Heart left ventricle (tissue), 16 donors: ENCODE data around the gene GATA3. TPM values are rescaled to one million over a fixed set of nuclear protein-coding genes. Genes with fewer than 3 reads are reported as not detected.

ENCODE experiments used
- ATAC-seq, 4 donors: fragments of 200-7000 bp; cut with Tn5 transposase; one replicate each; pipeline ENCODE4 v1.9.1; 2020 to 2022; ENCODE audit warnings: moderate library complexity in 4 of 4, mild to moderate bottlenecking in 3 of 4, moderate number of reproducible peaks in 1 of 4
- DNase-seq, 5 donors: peaks; one replicate each; pipeline ENCODE4 v3.0.0-alpha.2; 2020
- H3K27ac ChIP-seq, 12 donors: fragments of 200-600 bp; sonication (generic) in 4 of 12; one replicate each; pipeline versions ENCODE4 v1.5.0 to v1.8.0; 2016 to 2022; ENCODE audit warnings: mild to moderate bottlenecking in 2 of 12
- H3K27me3 ChIP-seq, 9 donors: fragments of 200-600 bp; sonication (generic) in 2 of 9; one replicate each; pipeline versions ENCODE4 v1.5.1 to v1.8.0; 2016 to 2022; ENCODE audit warnings: mild to moderate bottlenecking in 3 of 9
- H3K36me3 ChIP-seq, 9 donors: fragments of 200-600 bp; sonication (generic) in 2 of 9; one replicate each; pipeline versions ENCODE4 v1.5.0 to v1.8.0; 2018 to 2022; ENCODE audit warnings: mild to moderate bottlenecking in 2 of 9
- H3K4me1 ChIP-seq, 12 donors: fragments of 200-600 bp; sonication (generic) in 4 of 12; one replicate each; pipeline versions ENCODE4 v1.5.0 to v1.8.0; 2016 to 2022; ENCODE audit warnings: mild to moderate bottlenecking in 3 of 12
- H3K4me3 ChIP-seq, 12 donors: fragments of 200-600 bp; sonication (generic) in 4 of 12; one replicate each; pipeline versions ENCODE4 v1.5.0 to v1.8.0; 2017 to 2022; ENCODE audit warnings: mild to moderate bottlenecking in 9 of 12, moderate library complexity in 4 of 12
- H3K9me3 ChIP-seq, 12 donors: fragments of 200-600 bp; sonication (generic) in 4 of 12; one replicate each; pipeline versions ENCODE4 v1.5.0 to v1.8.0; 2016 to 2022; ENCODE audit warnings: mild to moderate bottlenecking in 1 of 12
- CTCF ChIP-seq, 12 donors: fragments of 200-600 bp; sonication (generic) in 4 of 12; IDR thresholded peaks; one replicate each; pipeline versions ENCODE4 v1.5.0 to v1.8.0; 2018 to 2022; ENCODE audit warnings: antibody characterized with exemption in 12 of 12, mild to moderate bottlenecking in 5 of 12
- POLR2A ChIP-seq, 2 donors: fragments of 450-650 bp; IDR thresholded peaks; one replicate each; pipeline ENCODE4 v1.6.1; 2017; ENCODE audit warnings: antibody characterized with exemption in 2 of 2, mild to moderate bottlenecking in 2 of 2, moderate library complexity in 2 of 2
- WGBS, 4 donors: extraction: QIAGEN DNeasy Blood & Tissue Kit in 2 of 4; methylation state at CpG; one replicate each; pipeline versions ENCODE4 v1.1.5 to v1.1.7; 2013 to 2018; 5-methylcytosine and 5-hydroxymethylcytosine counted together
- intact Hi-C, 10 donors: fragments of 100-400 bp; cut with DNase I; formaldehyde crosslinking; loops; one replicate each; pipeline versions ENCODE4 v1.11.1 to v1.14.2; 2022
- polyA plus RNA-seq, 2 donors: library from polyadenylated mRNA; stranded (reverse); fragments of 200-250 nt; gene quantifications; one replicate each; pipeline ENCODE4 v1.2.3, GENCODE V29; 2013
- total RNA-seq, 9 donors: library from RNA; depleted of rRNA in 2 of 9; stranded (reverse); fragments of >200 nt in 2 of 9; fragmentation: NEBNext Ultra II Directional in 3 of 9; extraction: Animal tissue kit (Norgen Biotek cat#: 25700) in 3 of 9; gene quantifications; one replicate each; pipeline versions ENCODE4 v1.1.0 to v1.2.4, GENCODE V29; 2016 to 2023
- donor health status: ischemic (EF 13 %, LVEDD 7.1; RV severe dilation, severe dysfunction).
- donor health status: healthy with polysubstance abuse.
- donor health status: DM: no; HTN: yes; CAD: no.
- donor health status: DM: no; HTN: no; CAD: no.
- donor health status: ischemic (EF 25% LVEDD 6.9; RV normal size, moderate dysfunction).
- donor health status: ischemic (EF 25% LVEDD 5.7; RV mildly dilated, moderate dysfunction).
- donor health status: healthy.
- donor health status: DM: yes; HTN: yes; CAD: no.
- donor health status: ischemic (EF 35%, LVEDD 5.7; RV mildly dilated, moderate dysfunction).
- donor health status: nonischemic (EF 11% LVEDD 7.7; RV severe dilation, severe dysfunction).
- donor health status: DM: yes; HTN: yes; CAD: no.
- donor health status: PGD.
- donor health status: ischemic (EF 29% LVEDD 5.4; RV normal size, mild dysfunction).
- donor health status: nonischemic (EF 23%, LVEDD 6.1; RV moderate dilation, normal function).

Gene GATA3
- total and polyA plus RNA-seq, 11 donors, result 0.71 to 3.4 (median 1.4) TPM

DNA sequence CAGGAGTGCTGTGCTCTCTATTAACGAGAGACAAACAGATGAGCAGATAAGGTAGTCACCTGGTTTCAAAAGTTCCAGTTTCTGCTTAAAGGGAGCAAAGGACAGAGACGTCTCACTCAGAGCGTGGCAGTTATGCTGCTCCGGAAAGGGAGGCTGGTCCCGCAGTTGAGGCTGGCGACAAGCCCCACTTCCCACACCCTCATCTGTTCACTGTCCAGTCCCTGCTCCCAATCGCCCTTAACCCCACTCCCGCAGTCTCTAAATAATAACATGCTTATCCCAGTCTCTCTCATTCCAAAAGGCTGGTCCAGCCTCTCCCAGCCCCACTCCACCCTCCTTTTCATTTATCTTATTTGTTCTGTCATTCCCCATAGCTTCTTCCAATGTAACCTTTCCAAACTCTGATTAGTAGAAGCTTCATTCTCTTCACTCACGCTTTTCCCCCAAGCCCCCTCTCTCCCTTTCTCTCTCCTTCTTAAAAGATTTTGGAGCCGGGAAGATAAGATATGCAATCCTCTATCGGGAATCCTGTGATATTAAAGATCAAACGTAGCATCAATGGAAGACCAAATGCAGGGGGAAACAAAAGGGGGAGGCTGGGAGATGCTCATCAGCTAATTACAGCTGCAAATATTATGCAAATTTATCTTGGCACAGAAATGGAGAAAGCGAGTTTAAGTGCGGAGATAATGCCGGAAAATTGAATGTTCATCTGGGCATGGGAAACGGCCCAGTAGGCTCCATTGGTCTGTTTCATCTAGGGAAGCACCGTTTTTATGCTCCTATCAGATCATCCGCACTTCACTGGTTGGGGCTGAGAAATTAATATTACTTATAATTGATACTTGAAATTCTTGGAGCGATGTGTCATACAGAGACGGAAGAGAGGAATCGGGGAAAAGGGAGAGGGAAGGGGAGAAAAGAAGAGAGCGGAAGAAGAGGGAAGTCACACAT, 16.3 kb upstream of the GATA3 start:
- H3K4me3 ChIP-seq, result no peak overlapping the region
- H3K27me3 ChIP-seq, result peaks cover 81 to 100% (median 100%) of the 10 kb centered on the region in 9 donors

DNA sequence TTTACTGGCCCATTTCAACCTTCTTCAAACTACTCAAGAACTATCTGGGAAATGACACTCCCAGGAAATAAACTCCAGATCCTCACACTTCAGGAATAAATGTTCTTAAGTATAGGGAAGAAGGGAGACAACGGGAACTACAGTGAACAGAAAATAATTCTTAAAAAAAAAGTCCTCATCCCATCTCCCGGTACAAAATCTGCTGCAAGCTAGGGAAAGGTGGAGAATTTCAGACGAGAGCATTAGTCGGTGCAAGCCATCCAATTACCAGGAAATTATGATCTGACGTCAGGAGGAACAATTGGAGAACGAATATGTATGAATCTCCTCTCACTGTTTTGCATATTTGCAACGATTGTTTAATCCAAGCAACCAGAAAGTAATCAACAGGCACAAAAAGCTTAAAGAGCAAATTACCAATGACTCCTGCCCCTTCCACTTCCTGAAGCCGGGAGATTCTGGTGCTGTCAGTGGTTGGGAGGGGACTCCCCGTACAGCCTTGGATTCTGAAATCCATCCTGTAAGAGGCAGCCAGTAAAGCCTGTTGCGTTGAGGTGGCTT, 15.1 kb upstream of the GATA3 start:
- H3K4me3 ChIP-seq, result no peak overlapping the region
- H3K4me1 ChIP-seq, result peaks cover 0 to 50% (median 12%) of the 10 kb centered on the region in 12 donors
- no peaks in the 10 kb centered on the region for H3K36me3 ChIP-seq
- ATAC-seq (no peak), DNase-seq (no peak)
- intact Hi-C loops, result loop anchor here in 1 of 10 donors (10.0 kb wide), 1 partner anchor 1165 kb away; no protein-coding TSS in a partner anchor
- no peaks in the 10 kb centered on the region for H3K9me3 ChIP-seq
- no peak overlapping the region for H3K27ac ChIP-seq
- TF ChIP-seq CTCF (IDR thresholded peaks at IDR 0.05) (no peak), POLR2A (IDR thresholded peaks at IDR 0.05) (no peak)
- 4 to 5% (median 5%) methylated on average over 10 of the region's 10 CpGs for WGBS, 4 donors
- peaks cover 82 to 100% (median 100%) of the 10 kb centered on the region in 9 donors for H3K27me3 ChIP-seq

More for the DNA sequence above, 16.3 kb upstream of the GATA3 start:
- H3K9me3 ChIP-seq, result no peaks in the 10 kb centered on the region
- H3K36me3 ChIP-seq, result no peaks in the 10 kb centered on the region
- H3K4me1 ChIP-seq, result peaks cover 0 to 50% (median 18%) of the 10 kb centered on the region in 12 donors
- 6 to 11% (median 8%) methylated on average over 22 of the region's 22 CpGs for WGBS, 4 donors
- ATAC-seq, result no peak
- no peak for DNase-seq
- no peak for TF ChIP-seq CTCF (IDR thresholded peaks at IDR 0.05)
- TF ChIP-seq POLR2A (IDR thresholded peaks at IDR 0.05), result no peak
- no peak overlapping the region for H3K27ac ChIP-seq
- intact Hi-C loops, result loop anchor here in 1 of 10 donors (10.0 kb wide), 1 partner anchor 1167 kb away; no protein-coding TSS in a partner anchor

- Histone ChIP-seq H3K27me3 (peaks cover 82 to 100% (median 100%) of the 10 kb centered on the region in 9 donors), H3K9me3 (no peaks in the 10 kb centered on the region), H3K27ac (no peak overlapping the region), H3K4me3 (no peak overlapping the region), H3K4me1 (peaks cover 0 to 50% (median 17%) of the 10 kb centered on the region in 12 donors), H3K36me3 (no peaks in the 10 kb centered on the region)
- 9 to 13% (median 12%) methylated on average over 6 of the region's 6 CpGs for whole genome bisulfite sequencing, 4 donors
- intact Hi-C loops, result no loop called here
- no peak for TF ChIP-seq POLR2A (IDR thresholded peaks at IDR 0.05)
- TF ChIP-seq CTCF (IDR thresholded peaks at IDR 0.05), result no peak
- ATAC-seq (no peak), DNase-seq (no peak)
Observed at GRCh38 chr10:8040651-8041050, 13.8 kb upstream of the GATA3 start.
